ENCODE measurements around the gene WDFY4.

GRCh38 chr10:49005270-49005669 lies 320.6 kb downstream of the WDFY4 start:
- TF ChIP-seq POLR2AphosphoS5 (IDR thresholded peaks at IDR 0.05; ENCODE audit: low read depth), result no peak
- no peak for TF ChIP-seq CTCF (conservative IDR thresholded peaks at IDR 0.05; ENCODE audit: low read depth in 2 of 2)
- TF ChIP-seq, protein P1, sequence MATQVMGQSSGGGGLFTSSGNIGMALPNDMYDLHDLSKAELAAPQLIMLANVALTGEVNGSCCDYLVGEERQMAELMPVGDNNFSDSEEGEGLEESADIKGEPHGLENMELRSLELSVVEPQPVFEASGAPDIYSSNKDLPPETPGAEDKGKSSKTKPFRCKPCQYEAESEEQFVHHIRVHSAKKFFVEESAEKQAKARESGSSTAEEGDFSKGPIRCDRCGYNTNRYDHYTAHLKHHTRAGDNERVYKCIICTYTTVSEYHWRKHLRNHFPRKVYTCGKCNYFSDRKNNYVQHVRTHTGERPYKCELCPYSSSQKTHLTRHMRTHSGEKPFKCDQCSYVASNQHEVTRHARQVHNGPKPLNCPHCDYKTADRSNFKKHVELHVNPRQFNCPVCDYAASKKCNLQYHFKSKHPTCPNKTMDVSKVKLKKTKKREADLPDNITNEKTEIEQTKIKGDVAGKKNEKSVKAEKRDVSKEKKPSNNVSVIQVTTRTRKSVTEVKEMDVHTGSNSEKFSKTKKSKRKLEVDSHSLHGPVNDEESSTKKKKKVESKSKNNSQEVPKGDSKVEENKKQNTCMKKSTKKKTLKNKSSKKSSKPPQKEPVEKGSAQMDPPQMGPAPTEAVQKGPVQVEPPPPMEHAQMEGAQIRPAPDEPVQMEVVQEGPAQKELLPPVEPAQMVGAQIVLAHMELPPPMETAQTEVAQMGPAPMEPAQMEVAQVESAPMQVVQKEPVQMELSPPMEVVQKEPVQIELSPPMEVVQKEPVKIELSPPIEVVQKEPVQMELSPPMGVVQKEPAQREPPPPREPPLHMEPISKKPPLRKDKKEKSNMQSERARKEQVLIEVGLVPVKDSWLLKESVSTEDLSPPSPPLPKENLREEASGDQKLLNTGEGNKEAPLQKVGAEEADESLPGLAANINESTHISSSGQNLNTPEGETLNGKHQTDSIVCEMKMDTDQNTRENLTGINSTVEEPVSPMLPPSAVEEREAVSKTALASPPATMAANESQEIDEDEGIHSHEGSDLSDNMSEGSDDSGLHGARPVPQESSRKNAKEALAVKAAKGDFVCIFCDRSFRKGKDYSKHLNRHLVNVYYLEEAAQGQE (IDR thresholded peaks at IDR 0.05; ENCODE audit: unreplicated experiment), result no peak
- TF ChIP-seq, protein P2, sequence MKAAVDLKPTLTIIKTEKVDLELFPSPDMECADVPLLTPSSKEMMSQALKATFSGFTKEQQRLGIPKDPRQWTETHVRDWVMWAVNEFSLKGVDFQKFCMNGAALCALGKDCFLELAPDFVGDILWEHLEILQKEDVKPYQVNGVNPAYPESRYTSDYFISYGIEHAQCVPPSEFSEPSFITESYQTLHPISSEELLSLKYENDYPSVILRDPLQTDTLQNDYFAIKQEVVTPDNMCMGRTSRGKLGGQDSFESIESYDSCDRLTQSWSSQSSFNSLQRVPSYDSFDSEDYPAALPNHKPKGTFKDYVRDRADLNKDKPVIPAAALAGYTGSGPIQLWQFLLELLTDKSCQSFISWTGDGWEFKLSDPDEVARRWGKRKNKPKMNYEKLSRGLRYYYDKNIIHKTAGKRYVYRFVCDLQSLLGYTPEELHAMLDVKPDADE (IDR thresholded peaks at IDR 0.05), result no peak
- no peak for TF ChIP-seq EZH2phosphoT487 (IDR thresholded peaks at IDR 0.05; ENCODE audit: unreplicated experiment)
- TF ChIP-seq CREB1 (CRISPR knock-in tag; IDR thresholded peaks at IDR 0.05; ENCODE audit: low read depth), result no peak
- TF ChIP-seq EZH2 (IDR thresholded peaks at IDR 0.05; ENCODE audit: low read depth, unreplicated experiment), result no peak
- TF ChIP-seq JUNB (IDR thresholded peaks at IDR 0.05; ENCODE audit: unreplicated experiment), result no peak
- TF ChIP-seq STAT1 (IDR thresholded peaks at IDR 0.05; ENCODE audit: unreplicated experiment), result no peak
- TF ChIP-seq NANOG (IDR thresholded peaks at IDR 0.05; ENCODE audit: borderline replicate concordance), result no peak
- no peak for TF ChIP-seq ZNF331 (CRISPR knock-in tag; IDR thresholded peaks at IDR 0.05; ENCODE audit: low read depth)
